Activated CD8-positive, alpha-beta memory T cell treated with anti-CD3 and anti-CD28 coated beads, Interleukin-2, amount 50 U/mL, for 1 hour (primary cell): ENCODE measurements around the gene TMOD4.

Experiments used
- DNase-seq: peaks from one replicate; pipeline ENCODE4 v3.0.0-alpha.2; 2020; ENCODE audit errors: extremely low read depth

The TMOD4 gene

DNA sequence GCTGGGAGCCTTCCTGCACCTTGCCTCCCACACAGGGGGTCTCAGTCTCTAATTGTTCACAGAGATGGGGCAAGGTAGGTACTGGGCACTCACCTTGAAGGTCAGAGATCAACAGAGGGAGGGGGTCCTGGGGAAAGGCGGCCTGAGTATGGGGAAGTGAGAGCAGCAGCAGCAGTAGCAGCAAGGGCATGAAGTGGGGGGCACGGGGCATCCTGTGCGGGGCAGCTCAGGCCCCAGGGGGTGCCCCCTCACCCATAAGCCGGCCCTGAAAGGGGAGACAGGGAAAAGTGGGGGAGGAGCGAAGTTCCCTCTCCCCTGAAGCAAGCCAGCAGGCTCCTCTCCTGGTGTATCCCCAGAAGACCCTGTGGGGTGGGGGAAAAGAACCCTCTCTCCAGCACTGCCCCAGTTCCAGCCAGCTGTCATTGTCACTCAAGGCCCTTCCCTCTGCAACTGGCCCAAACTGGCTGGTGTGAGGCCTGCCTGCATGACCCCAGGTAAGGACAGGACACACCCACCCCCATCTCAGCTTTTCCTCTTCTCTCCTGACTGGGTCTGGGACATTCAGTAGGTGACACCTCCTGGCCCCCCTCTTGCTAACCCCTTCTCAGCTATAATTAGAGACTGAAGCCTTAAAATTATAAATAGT is 33.2 kb downstream of the TMOD4 start:
- no peak for DNase-seq

- DNase-seq = no peak
These were observed 38.0 kb downstream of the TMOD4 start for GRCh38 chr1:151137789-151138188.

DNA sequence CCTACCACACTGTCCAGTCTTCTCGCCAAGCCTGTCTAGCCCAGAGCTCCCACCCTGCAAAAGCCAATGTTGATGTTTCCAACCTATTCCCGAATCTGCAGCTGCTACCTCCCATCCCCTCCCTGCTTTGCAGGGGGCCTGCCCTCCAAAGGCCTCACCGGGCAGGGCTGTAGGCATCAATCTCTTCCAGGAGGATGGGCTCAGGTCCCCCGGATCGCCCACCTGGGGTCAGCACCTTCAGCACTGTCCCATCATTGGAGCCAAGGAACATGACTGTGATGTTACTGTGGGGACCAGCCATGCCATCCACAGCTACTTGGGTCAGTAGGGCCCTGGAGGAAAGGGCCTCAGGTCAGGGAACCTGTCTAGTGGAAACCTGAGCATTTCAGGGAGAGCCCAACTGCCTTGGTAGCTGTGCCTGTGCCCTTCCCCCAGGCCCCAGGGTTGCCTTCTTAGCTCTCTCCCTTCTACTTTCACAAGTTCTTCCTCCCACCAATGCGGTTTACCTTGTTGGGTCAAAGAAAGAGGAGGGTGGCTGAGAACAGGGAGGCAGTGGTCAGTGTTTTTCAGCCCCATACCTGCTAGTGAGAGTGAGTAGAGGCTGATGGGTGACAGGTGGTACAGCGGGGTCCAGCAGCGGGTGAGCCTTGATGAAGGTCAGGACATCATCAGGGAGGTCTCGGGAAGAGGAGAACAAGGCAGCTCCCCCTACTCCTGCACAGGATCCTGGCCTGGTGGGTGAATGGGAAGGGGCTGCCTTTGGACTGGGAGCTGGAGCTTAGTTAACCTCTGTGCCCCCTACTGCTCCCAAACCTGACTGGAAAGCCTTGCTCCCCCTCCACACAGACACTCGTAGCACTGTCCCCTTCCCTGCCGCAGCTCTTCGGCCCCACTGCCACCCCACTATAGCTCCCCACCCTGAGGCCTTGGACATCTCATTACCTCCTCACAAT is 40.1 kb downstream of the TMOD4 start:
- DNase-seq = no peak

DNA sequence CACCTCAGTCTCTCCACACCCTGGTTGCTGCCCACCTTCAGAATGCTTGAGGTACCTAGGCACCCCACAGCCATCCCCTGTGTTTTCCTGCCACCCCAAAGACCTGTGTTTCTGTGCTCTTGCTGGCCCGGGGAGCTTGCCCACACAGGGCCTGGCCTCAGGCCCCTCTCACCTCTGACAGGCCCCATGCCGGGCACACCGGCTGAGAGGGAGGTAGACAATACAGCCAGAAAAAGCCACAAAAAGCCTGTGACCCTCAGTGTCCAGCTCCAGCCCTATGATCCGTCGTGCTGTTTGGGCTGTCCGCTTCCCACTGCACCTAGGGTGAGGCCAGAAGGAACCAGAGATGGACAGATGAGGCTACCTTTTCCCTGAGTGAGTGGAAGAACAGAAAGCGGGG is 40.8 kb downstream of the TMOD4 start:
- DNase-seq = no peak

GRCh38 chr1:151134396-151134795 is 41.4 kb downstream of the TMOD4 start:
- DNase-seq = no peak

- DNase-seq = no peak
These were observed 42.6 kb downstream of the TMOD4 start for GRCh38 chr1:151133018-151133806.

DNA sequence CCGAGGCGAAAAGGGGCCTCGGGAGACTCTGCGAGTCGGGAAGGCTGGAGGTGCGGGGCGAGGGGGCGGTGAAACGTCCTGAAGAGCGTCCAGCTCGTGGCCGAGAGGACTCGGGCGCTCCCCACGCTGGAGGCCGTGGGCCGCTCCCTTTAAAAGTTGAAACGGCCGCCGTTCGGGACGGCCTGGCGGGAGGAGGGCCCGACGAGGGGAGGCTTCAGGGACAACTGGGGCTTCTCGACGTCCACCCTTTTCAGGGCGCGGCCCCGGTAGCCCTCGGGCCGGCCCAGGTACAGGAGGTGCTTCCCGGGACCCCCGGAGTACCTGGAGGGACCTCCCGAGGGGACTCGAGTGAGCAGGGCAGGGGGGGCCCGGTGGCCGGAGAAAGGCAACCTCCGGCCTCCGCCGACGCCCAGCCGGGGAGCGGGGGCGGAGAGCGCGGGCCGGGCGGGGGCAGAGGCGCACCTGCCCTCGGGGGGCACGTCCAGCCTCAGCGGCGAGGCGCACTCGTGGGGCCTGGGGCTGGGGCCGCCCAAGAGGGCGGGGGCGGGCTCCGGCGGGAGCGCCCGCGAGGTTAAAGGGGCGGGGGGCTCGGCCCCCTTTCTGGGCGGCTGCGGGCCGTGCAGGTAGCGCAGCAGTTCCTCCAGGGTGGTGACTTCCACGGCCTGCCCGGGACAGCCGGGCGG is 43.3 kb downstream of the TMOD4 start:
- no peak for DNase-seq

- no peak for DNase-seq
These were observed 44.0 kb downstream of the TMOD4 start for GRCh38 chr1:151131701-151132334.

DNA sequence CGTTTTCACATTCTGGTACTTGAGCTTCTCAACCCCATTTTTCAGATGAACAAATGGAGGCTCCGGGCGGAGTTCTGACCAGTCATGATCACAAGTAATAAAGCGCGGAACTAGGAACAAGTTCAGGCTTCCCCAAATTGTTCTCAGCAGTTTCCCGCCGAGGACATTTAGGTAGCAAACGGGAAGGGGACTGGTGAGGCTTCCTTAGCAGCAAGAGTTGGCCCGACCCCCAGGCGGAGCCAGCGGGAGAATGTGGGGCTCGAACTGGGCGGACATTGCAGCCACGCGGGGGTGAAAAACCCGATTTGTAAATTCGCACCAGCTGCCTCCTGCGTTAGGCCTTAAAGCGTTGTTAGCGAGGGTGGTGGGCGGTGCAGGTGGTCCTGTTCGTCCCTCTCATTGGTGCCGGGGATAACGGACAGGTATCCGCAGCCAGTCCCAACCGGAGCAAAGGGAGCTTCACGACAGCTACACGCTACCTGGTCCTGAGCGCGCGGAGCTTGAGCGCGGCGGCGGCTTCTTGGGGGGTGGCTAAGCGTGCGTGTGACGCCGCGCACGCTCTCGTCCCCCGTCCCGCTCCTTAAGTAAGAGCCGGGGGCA is 44.7 kb downstream of the TMOD4 start:
- DNase-seq = peak; percentile 71

- DNase-seq = no peak
These were observed 47.0 kb downstream of the TMOD4 start for GRCh38 chr1:151128800-151129199.

GRCh38 chr1:151124763-151125403 is 50.9 kb downstream of the TMOD4 start:
- DNase-seq = no peak
